SIG-M5 treated with dmso at 0.1 percent for 504 hours (cell line): ENCODE data around the gene PTPN11.
"Not testable (repeated sequence)": the region's sequence is repeated elsewhere in the genome, so short reads cannot be mapped to it uniquely, and the experiment has no call there.

Source experiments
- DNase-seq: peaks from one replicate; lab custom pipeline; 2025; ENCODE audit not compliant: unreplicated experiment; lab: John Stamatoyannopoulos, UW

Gene PTPN11

GRCh38 chr12:112513471-112513870, 94.7 kb downstream of the PTPN11 start:
- no peak for DNase-seq

GRCh38 chr12:112514456-112514855, 95.7 kb downstream of the PTPN11 start:
- no peak for DNase-seq

- DNase-seq = no peak
Measured at GRCh38 chr12:112514926-112515642, 96.3 kb downstream of the PTPN11 start.

GRCh38 chr12:112515868-112516267, 97.1 kb downstream of the PTPN11 start:
- DNase-seq = no peak

- DNase-seq = no peak
Measured at GRCh38 chr12:112517730-112518364, 99.1 kb downstream of the PTPN11 start.

GRCh38 chr12:112518365-112518735, 99.6 kb downstream of the PTPN11 start:
- DNase-seq = no peak

- DNase-seq = not testable (repeated sequence)
Measured at GRCh38 chr12:112519841-112520340, 101.1 kb downstream of the PTPN11 start.

GRCh38 chr12:112523856-112524255, 105.1 kb downstream of the PTPN11 start:
- DNase-seq = no peak

- DNase-seq = no peak
Measured at GRCh38 chr12:112524269-112524668, 105.5 kb downstream of the PTPN11 start.

GRCh38 chr12:112524676-112525425, 106.1 kb downstream of the PTPN11 start:
- peak; percentile 23 for DNase-seq

GRCh38 chr12:112525426-112525809, 106.7 kb downstream of the PTPN11 start:
- DNase-seq = no peak

GRCh38 chr12:112527082-112527481, 108.3 kb downstream of the PTPN11 start:
- no peak for DNase-seq

GRCh38 chr12:112527501-112527900, 108.8 kb downstream of the PTPN11 start:
- DNase-seq = no peak

- no peak for DNase-seq
Measured at GRCh38 chr12:112528521-112528920, 109.8 kb downstream of the PTPN11 start.

GRCh38 chr12:112530941-112531340, 112.2 kb downstream of the PTPN11 start:
- DNase-seq = no peak

GRCh38 chr12:112532106-112532505, 113.4 kb downstream of the PTPN11 start:
- DNase-seq = no peak

- DNase-seq = no peak
Measured at GRCh38 chr12:112533528-112533927, 114.8 kb downstream of the PTPN11 start.

GRCh38 chr12:112535017-112535416, 116.3 kb downstream of the PTPN11 start:
- DNase-seq = no peak

- no peak for DNase-seq
Measured at GRCh38 chr12:112535637-112536366, 117.1 kb downstream of the PTPN11 start.

GRCh38 chr12:112536367-112536730, 117.6 kb downstream of the PTPN11 start:
- no peak for DNase-seq

- DNase-seq = peak; percentile 9
Measured at GRCh38 chr12:112537710-112538396, 119.1 kb downstream of the PTPN11 start.
